ENCODE results near the gene A2M.
"Not testable (repeated sequence)": the region's sequence is repeated elsewhere in the genome, so short reads cannot be mapped to it uniquely, and the experiment has no call there.

Gene A2M

GRCh38 chr12:9115731-9116559, at the start of gene A2M:
Gene A2M (minus strand): TSS chr12:9115919. CDS start chr12:9115849, 70 bp downstream.
- no peak for DNase-seq

GRCh38 chr12:9163392-9163791, 47.7 kb upstream of the A2M start:
- no peak for DNase-seq

- DNase-seq = no peak
These were observed 40.4 kb upstream of the A2M start for GRCh38 chr12:9156119-9156518.

GRCh38 chr12:9149372-9149771, 33.7 kb upstream of the A2M start:
- DNase-seq = no peak

GRCh38 chr12:9148926-9149325, 33.2 kb upstream of the A2M start:
- no peak for DNase-seq

- no peak for DNase-seq
These were observed 31.7 kb upstream of the A2M start for GRCh38 chr12:9147461-9147860.

- DNase-seq = no peak
These were observed 29.0 kb upstream of the A2M start for GRCh38 chr12:9144730-9145106.

- no peak for DNase-seq
These were observed 28.4 kb upstream of the A2M start for GRCh38 chr12:9143929-9144729.

- no peak for DNase-seq
These were observed 27.4 kb upstream of the A2M start for GRCh38 chr12:9143137-9143536.

GRCh38 chr12:9139588-9140290, 24.0 kb upstream of the A2M start:
- DNase-seq = not testable (repeated sequence)

- DNase-seq = no peak
These were observed 20.2 kb upstream of the A2M start for GRCh38 chr12:9135903-9136310.

GRCh38 chr12:9134981-9135628, 19.4 kb upstream of the A2M start:
- no peak for DNase-seq

- no peak for DNase-seq
These were observed 17.6 kb upstream of the A2M start for GRCh38 chr12:9133216-9133916.

- no peak for DNase-seq
These were observed 16.4 kb upstream of the A2M start for GRCh38 chr12:9132008-9132535.

- DNase-seq = no peak
These were observed 14.5 kb upstream of the A2M start for GRCh38 chr12:9130244-9130643.

GRCh38 chr12:9127936-9128663, 12.4 kb upstream of the A2M start:
- no peak for DNase-seq

GRCh38 chr12:9127484-9127883, 11.8 kb upstream of the A2M start:
- DNase-seq = no peak

GRCh38 chr12:9124383-9125031, 8.8 kb upstream of the A2M start:
- DNase-seq = no peak

- DNase-seq = no peak
These were observed 8.2 kb upstream of the A2M start for GRCh38 chr12:9123781-9124382.

GRCh38 chr12:9122091-9122609, 6.4 kb upstream of the A2M start:
- no peak for DNase-seq
